K562 (cell line): ENCODE data around the gene OPHN1.

Source experiments
- BDP1 ChIP-seq: IDR thresholded peaks from 3 replicates; pipeline ENCODE4 v1.6.1; 2011; ENCODE audit not compliant: insufficient read length, insufficient read depth
- GABPB1 ChIP-seq: sonication (generic); formaldehyde crosslinking; IDR thresholded peaks from 2 replicates; pipeline ENCODE4 v1.8.0; 2022; ENCODE audit warnings: mild to moderate bottlenecking, missing genetic modification reagents
- HMG20B ChIP-seq: fragments of 250-450 bp; sonication (Bioruptor Pico); IDR thresholded peaks from 2 replicates; pipeline ENCODE4 v1.5.0; 2021; ENCODE audit warnings: mild to moderate bottlenecking
- NRF1 ChIP-seq, 2 experiments: fragments of 450-650 bp; IDR thresholded peaks in 1 of 2; conservative IDR thresholded peaks in 1 of 2; 2 replicates each; pipeline ENCODE4 v1.6.1; 2014; ENCODE audit warnings: mild to moderate bottlenecking in 2 of 2
- POLR2AphosphoS5 ChIP-seq: IDR thresholded peaks from 2 replicates; pipeline ENCODE4 v1.6.1; 2011; ENCODE audit warnings: mild to moderate bottlenecking, low read depth, low read length, moderate library complexity; ENCODE audit not compliant: control insufficient read depth, insufficient read depth
- SAFB2 ChIP-seq: fragments of 200-400 bp; formaldehyde crosslinking; IDR thresholded peaks from 2 replicates; pipeline ENCODE4 v1.6.1; 2018; ENCODE audit warnings: borderline replicate concordance, low read length, low read depth, moderate library complexity; ENCODE audit not compliant: severe bottlenecking
- TF ChIP-seq, protein P1 (sequence below): IDR thresholded peaks from 2 replicates; pipeline ENCODE4 v1.6.1; 2016; ENCODE audit warnings: missing genetic modification characterization, missing compliant biosample characterization
- TF ChIP-seq, protein P2 (sequence below), 3 experiments: IDR thresholded peaks in 2 of 3; conservative IDR thresholded peaks in 1 of 3; 2 replicates each; pipeline ENCODE4 v1.5.1; 2011 to 2012; ENCODE audit warnings: low read length in 3 of 3, mild to moderate bottlenecking in 3 of 3, control low read depth in 2 of 3, improper control_type of control experiment in 1 of 3, inconsistent platforms in 1 of 3, low read depth in 1 of 3, mixed read lengths in 1 of 3, moderate library complexity in 1 of 3; ENCODE audit not compliant: insufficient read depth in 2 of 3
- TF ChIP-seq, protein P3 (sequence below): sonication (generic); IDR thresholded peaks from 2 replicates; pipeline ENCODE4 v1.6.1; 2016
- TF ChIP-seq, protein P4 (sequence below), 2 experiments: fragments of 200-800 bp in 1 of 2; sonication (Bioruptor generic) in 1 of 2; sonication (generic) in 1 of 2; formaldehyde crosslinking in 1 of 2; IDR thresholded peaks in 1 of 2; conservative IDR thresholded peaks in 1 of 2; 2 replicates each; pipeline versions ENCODE4 v1.5.0 to v1.6.1; 2016 to 2020; ENCODE audit warnings: missing compliant biosample characterization in 1 of 2, missing genetic modification characterization in 1 of 2, missing genetic modification reagents in 1 of 2
- TF ChIP-seq, protein P5 (sequence below): sonication (generic); formaldehyde crosslinking; IDR thresholded peaks from 2 replicates; pipeline ENCODE4 v1.8.1; 2023; ENCODE audit warnings: mild to moderate bottlenecking, missing genetic modification reagents

DNA sequence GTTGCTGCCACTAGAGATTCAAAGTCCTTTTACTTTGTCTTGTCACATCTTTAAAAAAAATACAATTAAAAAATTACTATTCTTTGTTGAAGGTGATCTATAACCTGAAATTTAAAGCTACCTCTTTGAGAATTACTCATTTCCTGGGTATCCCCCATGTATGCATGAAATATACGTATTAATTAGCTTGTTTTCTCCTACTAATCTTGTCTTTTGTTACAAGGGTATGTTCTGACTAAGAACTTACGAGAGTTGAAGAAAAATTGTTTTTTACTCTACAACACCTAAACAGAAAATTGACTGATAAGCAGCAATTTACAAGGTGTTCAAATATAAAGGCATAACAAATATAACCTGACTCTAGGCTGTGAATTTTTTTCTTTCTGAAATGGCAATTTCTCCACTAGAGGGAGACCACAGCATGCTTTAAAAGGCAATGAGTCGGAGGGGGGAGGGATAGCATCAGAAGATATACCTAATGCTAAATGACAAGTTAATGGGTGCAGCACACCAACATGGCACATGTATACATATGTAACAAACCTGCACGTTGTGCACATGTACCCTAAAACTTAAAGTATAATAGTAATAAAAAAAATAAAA lies 249.6 kb downstream of the OPHN1 start:
- TF ChIP-seq, protein P1, sequence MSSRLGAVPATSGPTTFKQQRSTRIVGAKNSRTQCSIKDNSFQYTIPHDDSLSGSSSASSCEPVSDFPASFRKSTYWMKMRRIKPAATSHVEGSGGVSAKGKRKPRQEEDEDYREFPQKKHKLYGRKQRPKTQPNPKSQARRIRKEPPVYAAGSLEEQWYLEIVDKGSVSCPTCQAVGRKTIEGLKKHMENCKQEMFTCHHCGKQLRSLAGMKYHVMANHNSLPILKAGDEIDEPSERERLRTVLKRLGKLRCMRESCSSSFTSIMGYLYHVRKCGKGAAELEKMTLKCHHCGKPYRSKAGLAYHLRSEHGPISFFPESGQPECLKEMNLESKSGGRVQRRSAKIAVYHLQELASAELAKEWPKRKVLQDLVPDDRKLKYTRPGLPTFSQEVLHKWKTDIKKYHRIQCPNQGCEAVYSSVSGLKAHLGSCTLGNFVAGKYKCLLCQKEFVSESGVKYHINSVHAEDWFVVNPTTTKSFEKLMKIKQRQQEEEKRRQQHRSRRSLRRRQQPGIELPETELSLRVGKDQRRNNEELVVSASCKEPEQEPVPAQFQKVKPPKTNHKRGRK: no peak
- TF ChIP-seq, protein P2, sequence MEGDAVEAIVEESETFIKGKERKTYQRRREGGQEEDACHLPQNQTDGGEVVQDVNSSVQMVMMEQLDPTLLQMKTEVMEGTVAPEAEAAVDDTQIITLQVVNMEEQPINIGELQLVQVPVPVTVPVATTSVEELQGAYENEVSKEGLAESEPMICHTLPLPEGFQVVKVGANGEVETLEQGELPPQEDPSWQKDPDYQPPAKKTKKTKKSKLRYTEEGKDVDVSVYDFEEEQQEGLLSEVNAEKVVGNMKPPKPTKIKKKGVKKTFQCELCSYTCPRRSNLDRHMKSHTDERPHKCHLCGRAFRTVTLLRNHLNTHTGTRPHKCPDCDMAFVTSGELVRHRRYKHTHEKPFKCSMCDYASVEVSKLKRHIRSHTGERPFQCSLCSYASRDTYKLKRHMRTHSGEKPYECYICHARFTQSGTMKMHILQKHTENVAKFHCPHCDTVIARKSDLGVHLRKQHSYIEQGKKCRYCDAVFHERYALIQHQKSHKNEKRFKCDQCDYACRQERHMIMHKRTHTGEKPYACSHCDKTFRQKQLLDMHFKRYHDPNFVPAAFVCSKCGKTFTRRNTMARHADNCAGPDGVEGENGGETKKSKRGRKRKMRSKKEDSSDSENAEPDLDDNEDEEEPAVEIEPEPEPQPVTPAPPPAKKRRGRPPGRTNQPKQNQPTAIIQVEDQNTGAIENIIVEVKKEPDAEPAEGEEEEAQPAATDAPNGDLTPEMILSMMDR (IDR thresholded peaks at IDR 0.05 in 2 of 3, conservative IDR thresholded peaks at IDR 0.05 in 1 of 3; ENCODE audit: insufficient read depth in 2 of 3, low read depth in 1 of 3, low read length in 3 of 3): peak; percentile 30 to 62 (median 45); a peak in 4 of 6 replicates
- TF ChIP-seq NRF1 (conservative IDR thresholded peaks at IDR 0.05 in 1 of 2, IDR thresholded peaks at IDR 0.05 in 1 of 2) (no peak), POLR2AphosphoS5 (no peak), GABPB1 (no peak), HMG20B (CRISPR knock-in tag) (no peak), BDP1 (no peak), SAFB2 (no peak)
- TF ChIP-seq, protein P3, sequence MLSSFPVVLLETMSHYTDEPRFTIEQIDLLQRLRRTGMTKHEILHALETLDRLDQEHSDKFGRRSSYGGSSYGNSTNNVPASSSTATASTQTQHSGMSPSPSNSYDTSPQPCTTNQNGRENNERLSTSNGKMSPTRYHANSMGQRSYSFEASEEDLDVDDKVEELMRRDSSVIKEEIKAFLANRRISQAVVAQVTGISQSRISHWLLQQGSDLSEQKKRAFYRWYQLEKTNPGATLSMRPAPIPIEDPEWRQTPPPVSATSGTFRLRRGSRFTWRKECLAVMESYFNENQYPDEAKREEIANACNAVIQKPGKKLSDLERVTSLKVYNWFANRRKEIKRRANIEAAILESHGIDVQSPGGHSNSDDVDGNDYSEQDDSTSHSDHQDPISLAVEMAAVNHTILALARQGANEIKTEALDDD: no peak
- TF ChIP-seq, protein P4, sequence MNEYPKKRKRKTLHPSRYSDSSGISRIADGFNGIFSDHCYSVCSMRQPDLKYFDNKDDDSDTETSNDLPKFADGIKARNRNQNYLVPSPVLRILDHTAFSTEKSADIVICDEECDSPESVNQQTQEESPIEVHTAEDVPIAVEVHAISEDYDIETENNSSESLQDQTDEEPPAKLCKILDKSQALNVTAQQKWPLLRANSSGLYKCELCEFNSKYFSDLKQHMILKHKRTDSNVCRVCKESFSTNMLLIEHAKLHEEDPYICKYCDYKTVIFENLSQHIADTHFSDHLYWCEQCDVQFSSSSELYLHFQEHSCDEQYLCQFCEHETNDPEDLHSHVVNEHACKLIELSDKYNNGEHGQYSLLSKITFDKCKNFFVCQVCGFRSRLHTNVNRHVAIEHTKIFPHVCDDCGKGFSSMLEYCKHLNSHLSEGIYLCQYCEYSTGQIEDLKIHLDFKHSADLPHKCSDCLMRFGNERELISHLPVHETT (CRISPR knock-in tag; conservative IDR thresholded peaks at IDR 0.05 in 1 of 2, IDR thresholded peaks at IDR 0.05 in 1 of 2): no peak
- TF ChIP-seq, protein P5, sequence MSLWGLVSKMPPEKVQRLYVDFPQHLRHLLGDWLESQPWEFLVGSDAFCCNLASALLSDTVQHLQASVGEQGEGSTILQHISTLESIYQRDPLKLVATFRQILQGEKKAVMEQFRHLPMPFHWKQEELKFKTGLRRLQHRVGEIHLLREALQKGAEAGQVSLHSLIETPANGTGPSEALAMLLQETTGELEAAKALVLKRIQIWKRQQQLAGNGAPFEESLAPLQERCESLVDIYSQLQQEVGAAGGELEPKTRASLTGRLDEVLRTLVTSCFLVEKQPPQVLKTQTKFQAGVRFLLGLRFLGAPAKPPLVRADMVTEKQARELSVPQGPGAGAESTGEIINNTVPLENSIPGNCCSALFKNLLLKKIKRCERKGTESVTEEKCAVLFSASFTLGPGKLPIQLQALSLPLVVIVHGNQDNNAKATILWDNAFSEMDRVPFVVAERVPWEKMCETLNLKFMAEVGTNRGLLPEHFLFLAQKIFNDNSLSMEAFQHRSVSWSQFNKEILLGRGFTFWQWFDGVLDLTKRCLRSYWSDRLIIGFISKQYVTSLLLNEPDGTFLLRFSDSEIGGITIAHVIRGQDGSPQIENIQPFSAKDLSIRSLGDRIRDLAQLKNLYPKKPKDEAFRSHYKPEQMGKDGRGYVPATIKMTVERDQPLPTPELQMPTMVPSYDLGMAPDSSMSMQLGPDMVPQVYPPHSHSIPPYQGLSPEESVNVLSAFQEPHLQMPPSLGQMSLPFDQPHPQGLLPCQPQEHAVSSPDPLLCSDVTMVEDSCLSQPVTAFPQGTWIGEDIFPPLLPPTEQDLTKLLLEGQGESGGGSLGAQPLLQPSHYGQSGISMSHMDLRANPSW (CRISPR knock-in tag): no peak
